ENCODE results near the gene SERPINE1. TPM values are rescaled to one million over a fixed set of nuclear protein-coding genes. Genes with fewer than 3 reads are reported as not detected.
A peak's percentile ranks its signal among the peaks of the same experiment; 100 is the strongest.

The SERPINE1 gene
- total and polyA plus RNA-seq, 5 experiments from 2014 or later, result 0.11 TPM; not detected in 4

DNA sequence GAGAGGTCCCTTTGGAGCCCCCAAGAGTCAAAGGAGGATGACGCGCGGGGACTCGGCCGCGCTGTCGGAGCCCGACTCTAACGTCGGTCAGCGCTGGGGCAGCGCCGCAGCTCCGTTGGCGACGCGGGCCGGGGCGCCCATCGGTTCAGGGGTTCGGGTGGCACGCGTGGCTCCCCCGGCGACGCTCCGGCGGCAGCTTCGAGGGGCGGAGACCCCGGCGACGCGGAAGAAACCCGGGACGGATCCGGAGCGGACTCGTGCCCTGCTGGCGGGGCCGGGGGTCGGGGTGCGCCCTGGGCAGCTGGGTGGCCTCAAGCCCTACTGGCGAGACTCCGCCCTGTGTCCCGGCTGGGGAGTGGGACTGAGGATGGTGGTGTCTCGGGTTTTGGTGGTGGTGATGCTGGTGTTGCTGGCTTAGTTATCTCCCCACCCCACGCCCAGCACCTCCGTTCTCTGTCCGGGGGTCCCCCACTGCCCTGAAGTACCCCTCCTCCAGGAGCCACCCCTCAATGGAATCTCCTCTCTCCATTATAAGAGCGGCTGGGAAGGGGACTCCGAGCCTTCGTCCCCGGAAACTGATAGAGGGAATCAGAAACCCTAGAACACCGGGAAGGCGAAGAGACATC, 53.3 kb downstream of the SERPINE1 start, which contains the start of gene NAT16:
NAT16 (minus strand) TSS at position 164 of the 626 bp plus-strand sequence. CDS start 5,486 bp downstream, outside the sequence.
- Mint-ChIP-seq H3K4me3 (peak within 1 kb of the TSS; percentile 12 to 75 (median 60)), H3K36me3 (peaks cover 0 to 8% (median 0%) of the 10 kb centered on the region in 3 donors), H3K27ac (peak within 1 kb of the TSS in 2 of 10 donors; percentile 3 to 25), H3K27me3 (peaks cover 40 to 84% (median 57%) of the 10 kb centered on the region in 5 donors), H3K9me3 (peaks cover 0 to 4% (median 0%) of the 10 kb centered on the region in 9 donors), H3K4me1 (peaks cover 10 to 22% (median 12%) of the 10 kb centered on the region in 4 donors)
- ATAC-seq, result peak; percentile 32 to 51
- POLR2A ChIA-PET, result interaction anchor here (0.6 kb wide), 1 partner anchor 61 kb away, joined by 3 read pairs; no protein-coding TSS in a partner anchor
- no peak for DNase-seq

DNA sequence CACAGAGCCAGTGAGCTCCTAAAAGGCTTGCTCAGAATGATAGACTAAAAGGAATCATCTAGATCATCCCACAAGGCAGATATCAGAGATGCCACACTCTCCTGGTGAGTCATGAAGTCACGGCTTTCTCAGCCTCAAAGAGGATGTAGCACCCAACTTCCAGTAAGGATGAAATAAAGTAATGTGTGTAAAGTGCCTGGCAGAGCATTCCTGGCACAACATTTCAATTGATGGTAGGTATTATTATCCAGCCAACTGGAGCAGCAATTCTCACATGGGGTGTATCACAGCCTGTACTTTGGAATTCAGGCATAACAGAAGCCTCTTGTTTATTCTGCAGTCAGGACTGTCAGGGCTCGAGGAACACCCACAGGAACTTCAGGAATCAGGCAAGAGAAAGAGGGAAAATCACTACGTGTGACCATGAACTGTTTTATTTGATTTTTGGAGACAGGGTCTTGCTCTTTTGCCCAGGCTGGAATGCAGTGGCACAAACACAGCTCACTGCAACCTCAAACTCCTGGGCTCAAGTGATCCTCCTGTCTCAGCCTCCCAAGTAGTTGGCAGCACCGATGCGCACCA, 58.4 kb downstream of the SERPINE1 start:
- Mint-ChIP-seq H3K27me3 (peaks cover 25 to 45% (median 33%) of the 10 kb centered on the region in 5 donors), H3K36me3 (peaks cover 0 to 8% (median 0%) of the 10 kb centered on the region in 3 donors), H3K27ac (no peak overlapping the region), H3K4me3 (no peak overlapping the region), H3K4me1 (peaks cover 4 to 7% (median 5%) of the 10 kb centered on the region in 4 donors), H3K9me3 (peaks cover 0 to 2% (median 0%) of the 10 kb centered on the region in 9 donors)
- POLR2A ChIA-PET, result interaction anchor here (1.0 kb wide), 1 partner anchor 26 kb away, joined by 3 read pairs; no protein-coding TSS in a partner anchor
- ATAC-seq (no peak), DNase-seq (no peak)

DNA sequence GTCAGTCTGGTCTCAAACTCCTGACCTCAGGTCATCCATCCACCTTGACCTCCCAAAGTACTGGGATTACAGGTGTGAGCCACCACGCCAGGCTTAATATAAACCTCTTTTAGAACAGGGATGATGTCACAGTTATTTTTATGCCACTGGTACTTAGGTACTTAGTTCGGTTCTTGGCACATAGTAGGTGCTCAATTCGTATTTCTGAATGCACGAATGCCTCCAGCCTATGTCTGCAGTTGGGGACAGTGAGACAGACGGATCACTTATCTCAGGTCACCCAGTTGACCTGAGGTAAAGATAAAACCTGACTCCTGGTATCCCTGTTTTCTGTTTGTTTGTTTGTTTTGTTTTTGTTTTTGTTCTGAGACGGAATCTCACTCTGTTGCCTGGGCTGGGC, 59.3 kb downstream of the SERPINE1 start:
- Mint-ChIP-seq H3K9me3 (peaks cover 0 to 2% (median 0%) of the 10 kb centered on the region in 9 donors), H3K4me3 (no peak overlapping the region), H3K27me3 (peaks cover 20 to 37% (median 27%) of the 10 kb centered on the region in 5 donors), H3K27ac (no peak overlapping the region), H3K36me3 (peaks cover 0 to 4% (median 0%) of the 10 kb centered on the region in 3 donors), H3K4me1 (peaks cover 0 to 2% (median under 1%) of the 10 kb centered on the region in 4 donors)
- POLR2A ChIA-PET, result interaction anchor here (0.6 to 1.0 kb wide), 2 partner anchors 26 to 46 kb away, joined by 3 read pairs; no protein-coding TSS in a partner anchor
- ATAC-seq, result no peak
- no peak for DNase-seq

DNA sequence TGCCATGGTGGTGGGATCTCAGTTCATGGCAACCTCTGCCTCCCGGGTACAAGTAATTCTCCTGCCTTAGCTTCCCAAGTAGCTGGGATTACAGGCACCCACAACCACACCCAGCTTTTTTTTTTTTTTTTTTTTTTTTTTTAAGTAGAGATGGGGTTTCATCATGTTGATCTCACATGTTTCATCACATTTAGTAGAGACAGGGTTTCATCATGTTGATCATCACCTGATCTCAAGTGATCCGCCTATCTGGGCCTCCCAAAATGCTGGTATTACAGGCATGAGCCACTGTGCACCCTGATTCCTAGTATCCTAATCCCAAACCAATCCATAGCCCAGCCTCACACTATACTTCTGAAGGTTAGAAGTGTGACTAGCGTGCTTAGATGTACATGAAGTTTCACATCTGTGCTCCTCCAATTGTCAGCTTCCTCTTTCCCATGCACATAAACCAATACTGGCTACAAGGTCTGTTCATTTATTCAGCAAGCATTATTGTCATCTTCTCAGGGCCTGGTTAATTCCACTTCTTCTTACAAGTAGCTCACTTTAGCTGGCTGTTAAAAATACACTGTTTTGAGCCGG, 60.0 kb downstream of the SERPINE1 start:
- H3K4me1 Mint-ChIP-seq, result peaks cover 0 to 2% (median under 1%) of the 10 kb centered on the region in 4 donors
- peaks cover 18 to 33% (median 26%) of the 10 kb centered on the region in 5 donors for H3K27me3 Mint-ChIP-seq
- H3K4me3 Mint-ChIP-seq, result no peak overlapping the region
- ATAC-seq, result no peak
- peaks cover 0 to 4% (median 0%) of the 10 kb centered on the region in 3 donors for H3K36me3 Mint-ChIP-seq
- H3K9me3 Mint-ChIP-seq, result peaks cover 0 to 2% (median 0%) of the 10 kb centered on the region in 9 donors
- no peak for DNase-seq
- H3K27ac Mint-ChIP-seq, result no peak overlapping the region
- POLR2A ChIA-PET, result interaction anchor here (0.6 kb wide), 1 partner anchor 47 kb away, joined by 3 read pairs; no protein-coding TSS in a partner anchor

Small RNA genes within 50 kb of the gene (microRNA-seq; reads per million reads assigned to microRNA genes)
- not detected for gene MIR4653 (ENCODE audit: borderline microRNAs expressed)

Other genes with a start within 250 kb of the SERPINE1 start
- gene UFSP1, start 237.4 kb upstream of the SERPINE1 start, total RNA-seq, result 10 to 100 TPM in 1 of 2 experiments, 1 to 10 TPM in 1; 6.5 to 10.9 TPM
- gene UFSP1, start 237.4 kb upstream of the SERPINE1 start, polyA plus RNA-seq, result 1 to 10 TPM; 1.1 to 2.7 (median 1.7) TPM
- gene ACHE, start 231.2 kb upstream of the SERPINE1 start, total RNA-seq, result under 1 TPM; 0.19 to 0.52 TPM
- gene ACHE, start 231.2 kb upstream of the SERPINE1 start, polyA plus RNA-seq, result not detected
- gene MUC3A, start 177.6 kb upstream of the SERPINE1 start, total RNA-seq, result not detected
- gene MUC3A, start 177.6 kb upstream of the SERPINE1 start, polyA plus RNA-seq, result not detected
- not detected for gene MUC12, start 157.5 kb upstream of the SERPINE1 start, total RNA-seq
- under 1 TPM in 1 of 3 donors, not detected in 2; 0.42 TPM for gene MUC12, start 157.5 kb upstream of the SERPINE1 start, polyA plus RNA-seq
- gene MUC17, start 107.0 kb upstream of the SERPINE1 start, total RNA-seq, result not detected
- not detected for gene MUC17, start 107.0 kb upstream of the SERPINE1 start, polyA plus RNA-seq
- 10 to 100 TPM; 67.4 to 67.7 TPM for gene TRIM56, start 41.6 kb upstream of the SERPINE1 start, total RNA-seq
- gene TRIM56, start 41.6 kb upstream of the SERPINE1 start, polyA plus RNA-seq, result 10 to 100 TPM in 2 of 3 donors, 1 to 10 TPM in 1; 3.8 to 17.9 (median 11.4) TPM
- gene AP1S1, start 27.4 kb downstream of the SERPINE1 start, total RNA-seq, result 1 to 10 TPM; 8.0 to 9.9 TPM
- 1 to 10 TPM; 3.3 to 4.6 (median 3.8) TPM for gene AP1S1, start 27.4 kb downstream of the SERPINE1 start, polyA plus RNA-seq
- not detected for gene VGF, start 38.5 kb downstream of the SERPINE1 start, total RNA-seq
- not detected for gene VGF, start 38.5 kb downstream of the SERPINE1 start, polyA plus RNA-seq
- gene NAT16, start 53.2 kb downstream of the SERPINE1 start, total RNA-seq, result not detected
- gene NAT16, start 53.2 kb downstream of the SERPINE1 start, polyA plus RNA-seq, result not detected
- gene MOGAT3, start 73.9 kb downstream of the SERPINE1 start, total RNA-seq, result not detected
- gene MOGAT3, start 73.9 kb downstream of the SERPINE1 start, polyA plus RNA-seq, result not detected
- gene PLOD3, start 90.5 kb downstream of the SERPINE1 start, total RNA-seq, result 10 to 100 TPM; 34.0 to 34.1 TPM
- 10 to 100 TPM in 2 of 3 donors, 1 to 10 TPM in 1; 8.4 to 12.4 (median 11.1) TPM for gene PLOD3, start 90.5 kb downstream of the SERPINE1 start, polyA plus RNA-seq
- gene ZNHIT1, start 91.1 kb downstream of the SERPINE1 start, total RNA-seq, result 10 to 100 TPM; 31.2 to 33.9 TPM
- 10 to 100 TPM; 50.9 to 66.4 (median 57.4) TPM for gene ZNHIT1, start 91.1 kb downstream of the SERPINE1 start, polyA plus RNA-seq
- gene CLDN15, start 110.7 kb downstream of the SERPINE1 start, total RNA-seq, result 10 to 100 TPM; 52.3 to 52.7 TPM
- gene CLDN15, start 110.7 kb downstream of the SERPINE1 start, polyA plus RNA-seq, result 1 to 10 TPM in 1 of 3 donors, under 1 TPM in 2; 0.21 to 3.2 (median 0.26) TPM
- gene FIS1, start 118.0 kb downstream of the SERPINE1 start, total RNA-seq, result 100 to 1,000 TPM; 118 to 124 TPM
- 100 to 1,000 TPM; 225 to 235 (median 228) TPM for gene FIS1, start 118.0 kb downstream of the SERPINE1 start, polyA plus RNA-seq
- gene IFT22, start 194.7 kb downstream of the SERPINE1 start, total RNA-seq, result 1 to 10 TPM; 4.0 to 4.2 TPM
- gene IFT22, start 194.7 kb downstream of the SERPINE1 start, polyA plus RNA-seq, result 1 to 10 TPM; 6.5 to 8.2 (median 8.0) TPM
- not detected for gene COL26A1, start 235.8 kb downstream of the SERPINE1 start, total RNA-seq
- not detected for gene COL26A1, start 235.8 kb downstream of the SERPINE1 start, polyA plus RNA-seq